NCI-H2196 treated with DMSO at 0.1 percent for 48 hours (cell line): ENCODE results near the gene NOX1.

Experiments
- DNase-seq: peaks from one replicate; lab custom pipeline; 2025; ENCODE audit not compliant: unreplicated experiment; lab: John Stamatoyannopoulos, UW

Gene NOX1

DNA sequence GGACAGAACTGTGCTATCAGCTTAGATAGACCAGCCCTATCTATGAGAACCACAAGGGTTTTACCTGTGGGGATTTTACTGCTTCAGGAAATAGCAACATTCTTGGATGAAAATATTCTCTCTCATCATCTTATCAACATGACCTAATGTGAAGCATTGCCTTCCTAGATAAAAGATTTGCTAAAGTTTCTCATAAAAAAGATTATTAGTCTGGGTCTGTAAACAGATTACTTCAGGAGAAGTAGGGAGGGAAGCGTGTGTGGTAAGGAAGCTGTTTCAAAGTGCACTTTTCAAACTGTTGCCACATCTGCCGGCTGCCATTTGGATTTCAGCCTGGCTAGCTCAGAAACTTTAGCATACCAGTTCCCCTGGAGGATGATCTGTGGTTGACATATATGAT, at the start of gene NOX1:
TSS of gene NOX1 (minus strand) at position 35 of the 400 bp plus-strand sequence. CDS start 220 bp downstream, outside the sequence.
- DNase-seq, result no peak

DNA sequence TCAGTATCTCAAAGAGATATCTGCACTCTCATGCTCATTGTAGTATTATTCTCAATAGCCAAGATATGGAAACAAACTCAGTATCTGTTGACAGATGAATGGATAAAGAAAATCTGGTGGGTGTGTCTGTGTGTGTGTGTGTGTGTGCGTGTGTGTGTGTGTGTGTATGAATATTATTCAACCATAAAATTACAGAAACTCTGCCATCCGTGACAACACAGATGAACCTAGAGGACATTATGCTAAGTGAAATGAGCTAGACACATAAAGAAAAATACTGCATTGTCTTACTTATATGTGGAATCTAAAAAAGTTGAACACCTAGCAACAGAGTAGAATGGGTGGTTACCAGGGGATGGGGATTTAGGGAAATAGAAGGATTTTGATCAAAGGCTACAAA, 41.4 kb upstream of the NOX1 start:
- no peak for DNase-seq

DNA sequence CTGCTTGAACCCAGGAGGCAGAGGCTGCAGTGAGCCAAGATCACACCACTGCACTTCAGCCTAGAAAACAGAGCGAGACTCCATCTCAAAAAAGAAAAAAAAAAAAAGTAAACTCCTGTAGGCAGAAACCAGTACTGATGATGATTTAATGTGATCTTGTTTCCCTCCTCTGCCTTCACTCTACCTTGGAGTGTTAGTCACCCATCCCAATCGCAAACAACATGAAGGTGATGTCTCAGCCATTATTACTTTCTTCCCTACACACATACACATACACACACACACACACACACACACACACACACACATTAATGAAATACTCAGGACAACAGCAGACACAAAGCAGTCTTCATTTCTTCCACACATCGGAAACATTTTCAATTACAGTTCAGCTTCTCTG, 39.0 kb upstream of the NOX1 start:
- no peak for DNase-seq

DNA sequence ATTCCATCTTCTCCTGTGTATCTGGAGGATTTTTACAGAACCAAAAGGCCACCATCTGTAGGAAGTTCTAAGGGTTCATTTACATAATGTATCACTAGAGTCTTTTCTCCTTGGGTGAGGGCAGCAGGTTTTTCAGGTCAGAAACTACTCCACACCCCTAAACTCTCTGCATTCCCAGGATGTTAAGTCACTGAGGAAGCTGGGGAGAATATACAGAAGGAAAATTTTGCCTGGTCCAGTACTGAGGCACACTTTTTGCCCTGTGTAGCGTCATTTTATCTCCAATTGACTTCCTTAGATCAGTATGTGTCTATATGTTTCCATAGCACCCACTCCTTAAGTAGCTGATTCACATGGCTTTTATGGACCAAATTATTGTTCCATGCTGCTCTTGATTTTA, 37.6 kb upstream of the NOX1 start:
- DNase-seq, result no peak

DNA sequence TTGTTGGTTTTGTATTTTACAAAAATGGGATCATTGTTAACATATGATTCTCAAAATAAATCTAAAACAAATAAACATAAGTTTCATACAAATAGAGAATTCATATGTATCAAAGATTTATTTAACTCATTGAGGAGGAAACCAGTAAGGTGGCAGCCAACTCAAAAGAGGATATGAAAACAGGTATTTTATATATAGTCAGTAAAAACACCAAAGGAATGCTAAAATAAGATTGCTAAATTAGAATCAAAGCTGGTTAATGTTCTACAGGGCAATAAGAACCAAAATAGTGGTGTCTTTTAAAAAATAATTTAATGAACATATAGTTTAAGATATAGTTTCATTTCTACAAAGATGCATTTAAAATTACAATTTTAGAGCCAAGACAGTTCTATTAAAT, 31.5 kb upstream of the NOX1 start:
- no peak for DNase-seq

DNA sequence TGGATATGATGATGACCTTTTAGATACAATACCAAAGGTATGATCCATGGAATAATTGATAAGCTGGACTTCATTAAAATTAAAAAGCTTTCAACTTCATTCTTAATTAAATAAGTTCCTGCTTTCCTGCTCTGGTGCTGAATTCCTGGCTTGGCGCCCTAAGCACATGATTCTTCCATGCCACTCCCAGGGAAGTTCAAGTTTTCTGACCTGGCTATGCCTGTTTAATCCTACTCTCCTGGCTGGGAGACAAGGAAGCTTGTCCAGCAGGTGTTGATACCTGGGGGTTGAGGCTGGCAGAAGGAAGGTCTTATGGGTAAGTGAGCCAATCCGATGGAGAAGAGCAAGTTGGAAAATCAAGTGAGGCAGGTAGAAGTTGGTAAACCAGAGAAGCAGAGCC, 30.3 kb upstream of the NOX1 start:
- no peak for DNase-seq

DNA sequence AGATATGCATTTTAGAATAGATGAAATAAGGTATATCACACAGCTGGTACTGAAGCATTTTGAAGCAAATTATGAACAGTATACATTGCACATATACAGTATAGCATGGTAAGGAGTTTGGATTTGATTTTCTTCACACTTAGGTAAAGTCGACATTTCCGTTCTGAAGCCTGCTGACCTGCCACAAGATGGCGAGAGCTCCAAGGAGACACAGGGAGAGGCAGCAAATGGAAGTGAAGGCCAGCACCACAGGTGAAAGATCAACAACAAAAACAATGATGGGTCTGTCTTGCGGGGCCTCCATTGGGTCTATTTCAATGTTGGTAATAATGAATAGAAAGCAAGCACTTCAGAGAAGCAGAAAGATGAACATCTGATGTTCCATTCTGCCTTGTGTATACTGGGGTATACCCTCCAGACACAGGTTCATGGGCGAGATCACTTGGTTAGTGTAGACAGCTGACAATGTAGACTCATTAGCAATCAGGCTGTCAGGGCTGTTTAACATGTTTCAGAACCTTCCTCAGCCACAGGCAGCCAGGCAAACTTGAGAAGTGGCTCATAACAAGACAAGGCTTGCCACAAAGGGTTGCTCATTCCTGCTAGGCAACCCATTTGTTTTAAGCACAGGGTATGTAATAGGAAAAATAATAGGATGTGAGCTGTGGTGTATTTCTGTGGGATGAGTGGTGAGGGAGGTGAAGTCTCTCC, 21.4 kb upstream of the NOX1 start:
- no peak for DNase-seq

DNA sequence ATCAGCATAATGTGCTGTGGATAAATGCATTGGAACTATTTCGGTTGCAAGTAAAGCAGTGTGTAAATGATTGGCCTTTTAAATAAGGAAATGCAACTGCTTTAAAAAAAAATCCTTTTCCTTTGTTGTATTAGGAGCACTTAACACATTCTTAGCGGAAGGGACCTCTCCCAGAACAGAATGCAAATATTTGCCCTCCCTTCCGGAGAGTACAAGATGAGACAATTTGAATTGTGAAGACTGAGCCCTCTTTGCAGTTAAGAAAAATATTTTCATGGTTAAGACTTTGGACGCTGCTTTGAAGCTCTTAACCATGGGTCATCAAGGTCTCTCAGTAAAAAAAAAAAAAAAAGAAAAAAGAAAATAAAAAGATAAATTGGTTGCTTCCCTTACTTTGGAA, 9.5 kb upstream of the NOX1 start:
- no peak for DNase-seq

DNA sequence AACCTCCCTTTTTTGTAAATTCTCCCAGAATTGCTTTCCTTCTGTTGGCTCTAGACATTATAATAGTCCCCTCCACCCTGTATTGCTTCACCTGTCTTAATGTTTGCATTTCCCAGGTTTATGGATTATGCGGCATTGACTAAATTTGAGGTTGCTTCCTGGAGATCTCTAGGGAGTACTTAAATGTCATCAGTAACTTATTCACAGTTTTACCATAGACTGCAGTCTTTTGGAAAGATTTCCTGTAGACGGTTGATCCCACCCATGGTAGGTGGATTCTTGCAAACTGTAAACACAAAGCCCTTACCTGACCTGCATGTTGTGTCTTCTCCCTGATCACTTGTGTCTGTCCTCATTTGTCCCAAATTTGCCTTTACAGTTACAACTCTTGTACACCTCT, 6.2 kb upstream of the NOX1 start:
- DNase-seq, result no peak

DNA sequence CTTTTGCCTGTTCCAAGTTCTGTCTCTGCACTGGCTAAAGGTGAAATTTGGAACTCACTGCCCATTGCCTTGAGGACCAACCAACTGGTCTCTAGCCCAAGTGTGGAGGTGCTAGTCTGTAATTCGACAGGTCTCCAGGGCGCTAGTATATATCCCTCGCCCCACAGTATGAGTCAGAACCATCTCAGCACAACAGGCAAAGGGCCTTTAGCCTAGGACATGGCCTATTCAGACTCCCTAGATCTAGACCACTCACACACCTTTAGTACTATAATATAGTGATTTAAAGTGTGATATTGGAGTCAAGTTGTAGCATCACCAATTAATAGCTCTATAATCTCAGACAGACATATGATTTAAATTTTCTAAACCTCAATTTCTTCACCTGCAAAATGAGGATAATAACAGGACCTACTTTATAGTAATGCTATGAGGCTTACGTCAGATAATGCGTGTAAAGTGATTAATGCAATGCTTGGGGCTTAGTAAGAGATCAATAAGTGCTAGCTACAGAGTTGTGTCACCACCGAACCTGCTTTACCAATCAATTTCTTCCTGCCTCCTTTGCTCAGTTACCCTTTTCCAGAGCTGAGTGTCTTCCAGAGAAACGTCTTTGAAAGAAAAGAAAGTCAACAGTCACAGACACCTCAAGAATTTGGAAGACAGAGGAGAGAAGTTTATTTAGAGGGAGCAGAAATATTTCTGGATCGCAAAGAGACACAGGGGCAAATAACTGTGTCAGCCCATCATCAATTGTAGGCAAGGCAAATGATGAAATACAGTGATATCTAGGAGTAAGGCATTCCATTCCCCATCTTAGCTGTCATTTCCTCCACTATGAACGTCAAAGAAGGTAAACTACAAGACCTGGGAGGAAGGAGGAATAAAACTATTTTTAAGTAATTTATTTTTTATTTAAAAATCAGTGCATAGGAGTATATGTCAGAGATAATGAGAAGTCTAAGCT, 2.3 kb downstream of the NOX1 start:
- DNase-seq, result no peak

DNA sequence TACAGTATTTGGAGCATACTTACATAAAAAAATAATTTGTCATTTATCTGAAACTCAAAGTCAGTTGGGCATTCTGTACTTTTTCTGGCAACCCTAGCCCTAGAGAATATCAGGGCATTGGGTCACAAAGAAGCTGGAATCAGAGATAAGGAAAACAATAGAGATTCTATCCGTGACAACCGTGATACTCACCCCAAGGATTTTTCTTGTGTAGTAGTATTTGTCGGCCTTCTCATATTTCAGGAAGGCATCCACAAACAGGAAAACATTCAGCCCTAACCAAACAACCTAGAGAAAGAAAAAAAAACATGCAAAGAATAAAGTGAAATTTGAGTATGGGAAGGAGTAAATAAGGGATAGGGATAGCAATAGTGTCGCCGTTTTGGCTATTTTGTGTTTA, 3.6 kb downstream of the NOX1 start:
- DNase-seq, result no peak

DNA sequence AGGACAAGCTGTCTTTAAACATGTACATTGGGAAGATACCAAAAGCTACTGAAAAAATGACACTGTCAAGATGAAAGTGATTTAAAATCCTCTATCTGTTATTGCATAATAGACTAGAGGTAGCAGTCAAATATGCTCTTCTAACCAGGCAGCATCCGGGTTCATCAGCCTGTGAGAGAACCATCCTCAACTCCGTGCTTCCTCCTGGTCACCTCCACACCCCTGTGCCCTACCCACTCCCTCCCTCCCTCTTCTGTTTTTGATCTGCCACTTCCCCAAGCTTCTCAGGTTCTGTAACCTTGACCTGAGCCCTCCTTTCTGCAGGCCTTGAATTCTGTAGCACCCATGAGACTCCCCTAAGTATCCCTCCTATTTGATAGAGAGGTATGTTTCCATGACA, 5.9 kb downstream of the NOX1 start:
- DNase-seq, result no peak

DNA sequence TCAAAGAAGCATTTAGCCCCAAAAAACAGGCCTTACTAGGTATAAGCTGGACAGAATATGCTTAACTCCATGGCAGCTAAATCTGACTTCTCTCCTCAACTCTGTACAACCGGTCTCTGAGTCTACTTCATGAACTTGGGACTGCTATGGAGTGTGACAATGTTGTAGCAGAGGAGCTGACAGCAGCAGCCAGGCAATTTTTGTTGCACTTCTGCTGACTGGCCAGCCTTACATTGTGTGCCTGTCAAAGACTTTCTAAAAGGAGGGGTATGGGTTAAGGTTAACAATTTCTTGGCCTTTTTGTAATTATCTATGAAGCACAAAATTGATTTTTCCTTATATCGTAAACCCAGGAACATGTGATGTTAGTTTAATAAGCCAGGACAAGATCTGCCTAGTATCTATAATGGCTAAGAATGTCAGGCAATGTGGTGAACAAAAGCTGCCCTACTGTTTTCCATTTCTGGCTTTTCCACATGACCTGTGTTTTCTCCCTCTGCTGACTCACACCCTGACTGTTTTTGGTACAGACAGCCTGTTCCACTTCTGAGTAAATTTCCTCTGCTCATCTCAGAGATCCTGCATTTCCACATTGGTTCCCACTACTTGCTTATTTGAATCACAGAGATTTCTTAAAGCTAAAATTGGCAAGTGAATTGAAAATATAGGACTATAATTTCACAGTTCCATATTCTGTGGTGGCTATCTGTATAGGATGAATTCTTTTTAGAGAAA, 9.3 kb downstream of the NOX1 start:
- no peak for DNase-seq

DNA sequence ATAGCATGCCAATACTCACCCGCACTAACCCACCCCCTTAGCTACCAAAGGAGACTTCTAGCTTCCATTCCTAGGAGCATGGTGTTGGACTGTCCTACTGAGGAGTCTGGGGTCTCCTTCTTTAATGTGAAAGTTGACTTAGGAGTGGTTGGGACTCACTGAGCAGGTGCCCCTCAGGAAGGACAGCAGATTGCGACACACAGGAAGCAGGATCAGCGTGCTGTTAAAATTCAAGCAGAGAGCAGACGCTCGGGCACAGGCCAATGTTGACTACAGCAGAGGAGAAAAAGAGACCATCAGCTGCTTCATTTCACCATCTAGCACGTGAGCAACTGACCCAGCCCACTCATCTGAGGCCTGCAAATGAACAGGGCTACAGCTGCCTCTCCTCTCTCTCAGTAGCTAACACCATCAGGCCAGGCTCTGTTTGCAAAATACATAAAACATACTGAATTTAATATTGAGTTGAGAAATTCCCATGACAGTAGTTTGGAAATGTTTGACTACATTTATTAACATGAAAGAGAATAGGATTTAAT, 10.8 kb downstream of the NOX1 start:
- no peak for DNase-seq

DNA sequence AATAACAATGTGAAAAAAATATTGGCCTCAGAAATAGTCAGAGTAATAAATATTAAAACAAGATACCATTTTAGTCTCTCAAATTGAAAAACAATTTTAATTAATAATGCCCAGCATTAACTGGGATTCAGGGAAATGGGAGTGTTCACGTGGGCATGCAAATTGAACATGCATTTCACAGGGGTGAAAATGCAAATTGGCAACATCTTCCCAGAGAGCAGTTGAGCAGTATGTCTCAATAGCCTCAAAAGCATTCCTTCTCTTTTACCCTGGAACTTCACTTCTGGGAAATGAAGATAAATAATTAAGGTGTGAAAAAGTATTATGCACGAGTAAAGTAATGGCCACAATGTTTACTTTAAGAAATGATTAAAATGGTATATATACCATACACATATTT, 21.3 kb downstream of the NOX1 start:
- DNase-seq, result no peak

DNA sequence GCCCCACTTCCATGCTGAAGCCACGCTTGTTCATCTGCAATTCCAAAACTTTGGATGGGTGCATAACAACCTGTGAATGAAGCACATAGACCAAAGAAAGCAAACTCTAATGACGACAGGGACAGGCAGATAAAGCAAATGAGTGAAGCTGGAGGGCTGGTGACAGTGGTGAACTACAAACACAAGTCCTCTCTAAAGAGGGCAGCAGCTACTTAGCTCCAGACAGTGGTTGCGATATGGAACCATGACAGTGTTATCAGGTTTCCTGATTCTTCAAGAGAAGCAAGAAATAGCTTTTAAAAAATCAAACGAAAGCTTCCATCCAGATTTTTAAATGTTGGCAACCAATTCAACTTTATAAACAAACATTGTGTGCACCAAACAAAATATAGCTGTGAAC, 23.8 kb downstream of the NOX1 start:
- no peak for DNase-seq

DNA sequence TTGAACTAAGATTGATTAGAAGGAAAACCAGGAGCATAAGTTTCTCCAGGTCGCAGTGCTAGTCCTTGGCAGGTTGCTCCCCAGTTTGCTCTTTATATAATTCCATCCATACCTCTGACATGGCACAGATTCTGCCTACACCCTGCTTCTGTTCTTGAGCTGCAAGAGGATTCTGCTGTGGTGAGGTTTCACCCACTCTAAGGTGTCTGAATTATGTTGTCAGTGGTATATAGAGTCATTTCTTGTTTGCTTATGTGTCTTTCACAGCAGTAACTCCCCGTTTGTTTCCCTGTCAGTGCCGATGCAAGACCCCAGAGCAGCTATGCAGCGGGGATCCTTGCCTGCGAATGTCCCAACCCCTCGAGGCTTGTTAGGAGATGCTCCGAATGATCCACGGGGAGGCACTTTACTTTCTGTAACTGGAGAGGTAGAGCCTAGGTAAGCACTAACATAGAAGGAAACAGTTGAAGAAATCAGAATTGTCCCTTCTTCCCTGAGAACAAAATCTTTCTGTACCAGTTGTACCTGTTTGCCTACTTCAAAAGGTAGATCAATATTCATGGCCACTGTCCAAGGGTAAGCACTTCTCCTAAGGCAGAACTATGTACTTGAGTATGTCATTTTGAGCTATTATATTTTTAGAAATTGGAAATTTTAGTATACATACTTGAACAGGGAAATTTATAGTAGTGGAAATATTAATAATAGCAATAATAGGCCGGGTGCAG, 42.8 kb downstream of the NOX1 start:
- no peak for DNase-seq

DNA sequence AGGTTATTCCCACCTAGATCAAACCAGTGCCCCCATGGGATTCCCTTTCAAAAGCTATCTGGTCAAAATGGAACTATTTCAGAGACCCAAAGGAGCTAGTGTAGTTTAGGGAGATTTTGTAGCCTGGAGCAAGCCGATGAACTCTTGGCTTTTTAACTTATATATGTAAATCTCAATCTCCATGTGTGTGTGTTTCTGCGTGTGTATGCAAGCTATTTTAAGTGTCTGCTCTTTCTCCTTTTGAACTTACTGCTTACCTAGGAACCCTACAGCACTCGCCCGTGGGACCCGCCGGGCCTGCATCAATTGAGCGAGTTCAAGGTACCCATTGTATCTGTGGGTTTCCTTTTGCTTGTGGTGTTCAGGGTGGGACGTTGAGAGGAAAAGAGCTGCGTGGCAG, 43.6 kb downstream of the NOX1 start:
- DNase-seq, result no peak

DNA sequence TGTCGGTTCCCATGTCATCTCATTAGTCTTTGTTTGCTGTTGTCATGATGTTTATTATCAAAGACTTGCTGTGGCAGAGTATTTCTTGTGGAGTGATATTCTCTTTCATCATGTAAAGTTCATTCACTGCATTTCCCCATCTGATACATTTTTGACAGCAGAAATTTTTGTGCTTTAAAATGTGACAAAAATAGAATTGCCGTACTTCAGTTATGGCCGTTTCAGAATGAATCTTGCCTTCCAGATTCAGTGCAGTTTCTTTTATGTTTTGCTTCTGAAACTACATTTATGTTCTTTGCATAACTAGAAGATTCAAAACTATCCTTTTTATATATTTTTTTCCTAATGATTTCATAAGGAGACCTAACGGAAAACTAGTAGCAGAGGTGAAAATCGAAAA, 44.0 kb downstream of the NOX1 start:
- no peak for DNase-seq

DNA sequence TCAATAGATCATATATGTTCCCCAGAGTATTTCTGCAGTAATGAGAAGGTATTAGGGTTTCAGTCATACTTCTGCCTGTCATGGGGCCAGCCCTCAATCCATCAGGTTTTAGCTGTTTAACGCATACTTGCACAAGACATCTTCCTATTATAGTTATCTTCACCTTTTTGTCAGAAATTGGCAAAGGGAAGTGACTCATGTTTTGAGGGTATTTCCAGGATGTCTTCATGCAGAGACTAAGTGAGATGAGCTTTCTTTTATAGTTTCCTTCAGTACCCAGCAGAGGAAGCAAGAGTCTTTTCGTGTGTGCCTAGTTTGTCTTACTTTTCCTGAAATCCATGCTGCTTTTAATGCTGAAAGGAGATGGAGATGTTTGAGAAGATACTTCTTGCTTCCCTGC, 44.4 kb downstream of the NOX1 start:
- DNase-seq, result no peak
